ENCODE measurements around the gene IRX4. TPM values are rescaled to one million over a fixed set of nuclear protein-coding genes. Genes with fewer than 3 reads are reported as not detected.

The IRX4 gene
- total and polyA plus RNA-seq, 4 donors: not detected

- H3K36me3 ChIP-seq (ENCODE audit: control insufficient read depth in 1 of 2, insufficient read depth in 2 of 2, low read length in 1 of 2): no peaks in the 10 kb centered on the region
- H3K27me3 ChIP-seq (ENCODE audit: control insufficient read depth in 1 of 2, insufficient read depth in 2 of 2, low read length in 1 of 2): no peaks in the 10 kb centered on the region
- H3K4me3 ChIP-seq (ENCODE audit: low read length in 2 of 2): no peak overlapping the region
- no peaks in the 10 kb centered on the region for H3K9me3 ChIP-seq (ENCODE audit: control insufficient read depth, low read length)
- H3K4me1 ChIP-seq (ENCODE audit: control insufficient read depth in 1 of 2, insufficient read depth in 2 of 2, low read length in 2 of 2): no peaks in the 10 kb centered on the region
- intact Hi-C loops (cut with DNase I): no loop called here
- DNase-seq (peak; percentile 10 to 59), ATAC-seq (ENCODE audit: low FRiP score) (no peak)
- 3 to 4% methylated on average over 43 to 49 of the region's 49 CpGs for WGBS, 2 donors
- H3K27ac ChIP-seq (ENCODE audit: low read depth in 1 of 2, low read length in 2 of 2): no peak overlapping the region
Observed at GRCh38 chr5:1883925-1884677, 1.4 kb upstream of the IRX4 start.

- H3K9me3 ChIP-seq (ENCODE audit: control insufficient read depth, low read length): no peaks in the 10 kb centered on the region
- no peaks in the 10 kb centered on the region for H3K4me1 ChIP-seq (ENCODE audit: control insufficient read depth in 1 of 2, insufficient read depth in 2 of 2, low read length in 2 of 2)
- DNase-seq: peak; percentile 17 to 77
- 1% methylated on average over 74 to 78 of the region's 78 CpGs for WGBS, 2 donors
- H3K27ac ChIP-seq (ENCODE audit: low read depth in 1 of 2, low read length in 2 of 2): no peak overlapping the region
- H3K4me3 ChIP-seq (ENCODE audit: low read length in 2 of 2): peak overlapping the region in 1 of 2 donors; percentile 1
- no peaks in the 10 kb centered on the region for H3K27me3 ChIP-seq (ENCODE audit: control insufficient read depth in 1 of 2, insufficient read depth in 2 of 2, low read length in 1 of 2)
- H3K36me3 ChIP-seq (ENCODE audit: control insufficient read depth in 1 of 2, insufficient read depth in 2 of 2, low read length in 1 of 2): no peaks in the 10 kb centered on the region
- intact Hi-C loops (cut with DNase I): no loop called here
- ATAC-seq (ENCODE audit: low FRiP score): no peak
Observed at GRCh38 chr5:1883120-1883924, 597 bp upstream of the IRX4 start.

DNA sequence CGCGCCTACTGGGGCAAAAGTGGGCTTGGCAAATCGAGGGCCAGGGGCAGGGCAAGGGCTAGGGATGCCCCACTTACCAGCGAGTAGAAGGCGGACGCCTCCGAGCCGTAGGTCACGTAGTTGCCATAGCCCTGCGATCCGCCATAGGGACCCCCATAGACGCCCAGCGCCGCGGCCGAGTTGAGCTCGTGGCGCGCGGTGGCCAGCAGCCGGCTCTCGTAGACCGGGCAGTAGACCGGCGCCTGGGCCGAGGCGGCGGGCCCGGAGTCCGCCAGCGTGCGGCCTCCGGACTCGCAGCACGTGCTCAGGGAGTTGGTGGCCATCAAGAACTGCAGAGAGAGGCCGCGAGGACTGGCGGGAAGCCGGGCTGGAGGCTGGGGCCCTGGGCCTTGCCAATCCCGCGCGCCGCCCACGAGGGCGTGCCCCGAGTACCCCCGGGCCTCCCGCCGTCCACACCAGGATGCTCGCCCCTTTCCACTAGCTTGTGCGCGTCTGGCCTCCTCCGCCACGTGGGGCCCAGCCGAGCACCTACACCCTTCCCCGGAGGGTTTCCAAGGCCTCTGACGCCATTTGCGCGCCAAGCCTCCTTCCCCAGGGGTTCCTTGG lies 891 bp downstream of the IRX4 start:
- H3K4me1 ChIP-seq (ENCODE audit: control insufficient read depth in 1 of 2, insufficient read depth in 2 of 2, low read length in 2 of 2): no peaks in the 10 kb centered on the region
- intact Hi-C loops (cut with DNase I): no loop called here
- DNase-seq (no peak), ATAC-seq (ENCODE audit: low FRiP score) (no peak)
- no peak overlapping the region for H3K27ac ChIP-seq (ENCODE audit: low read depth in 1 of 2, low read length in 2 of 2)
- H3K4me3 ChIP-seq (ENCODE audit: low read length in 2 of 2): no peak overlapping the region
- WGBS, 2 donors: 7 to 8% methylated on average over 52 to 59 of the region's 59 CpGs
- no peaks in the 10 kb centered on the region for H3K36me3 ChIP-seq (ENCODE audit: control insufficient read depth in 1 of 2, insufficient read depth in 2 of 2, low read length in 1 of 2)
- H3K9me3 ChIP-seq (ENCODE audit: control insufficient read depth, low read length): no peaks in the 10 kb centered on the region
- H3K27me3 ChIP-seq (ENCODE audit: control insufficient read depth in 1 of 2, insufficient read depth in 2 of 2, low read length in 1 of 2): no peaks in the 10 kb centered on the region

- intact Hi-C loops (cut with DNase I): no loop called here
- Histone ChIP-seq H3K27me3 (ENCODE audit: control insufficient read depth in 1 of 2, insufficient read depth in 2 of 2, low read length in 1 of 2) (no peaks in the 10 kb centered on the region), H3K9me3 (ENCODE audit: control insufficient read depth, low read length) (no peaks in the 10 kb centered on the region), H3K36me3 (ENCODE audit: control insufficient read depth in 1 of 2, insufficient read depth in 2 of 2, low read length in 1 of 2) (no peaks in the 10 kb centered on the region), H3K4me1 (ENCODE audit: control insufficient read depth in 1 of 2, insufficient read depth in 2 of 2, low read length in 2 of 2) (no peaks in the 10 kb centered on the region), H3K27ac (ENCODE audit: low read depth in 1 of 2, low read length in 2 of 2) (no peak overlapping the region), H3K4me3 (ENCODE audit: low read length in 2 of 2) (no peak overlapping the region)
- 5 to 7% methylated on average over 8 to 10 of the region's 10 CpGs for WGBS, 2 donors
- DNase-seq (no peak), ATAC-seq (ENCODE audit: low FRiP score) (no peak)
Observed at GRCh38 chr5:1881098-1881572, 1.6 kb downstream of the IRX4 start.

DNA sequence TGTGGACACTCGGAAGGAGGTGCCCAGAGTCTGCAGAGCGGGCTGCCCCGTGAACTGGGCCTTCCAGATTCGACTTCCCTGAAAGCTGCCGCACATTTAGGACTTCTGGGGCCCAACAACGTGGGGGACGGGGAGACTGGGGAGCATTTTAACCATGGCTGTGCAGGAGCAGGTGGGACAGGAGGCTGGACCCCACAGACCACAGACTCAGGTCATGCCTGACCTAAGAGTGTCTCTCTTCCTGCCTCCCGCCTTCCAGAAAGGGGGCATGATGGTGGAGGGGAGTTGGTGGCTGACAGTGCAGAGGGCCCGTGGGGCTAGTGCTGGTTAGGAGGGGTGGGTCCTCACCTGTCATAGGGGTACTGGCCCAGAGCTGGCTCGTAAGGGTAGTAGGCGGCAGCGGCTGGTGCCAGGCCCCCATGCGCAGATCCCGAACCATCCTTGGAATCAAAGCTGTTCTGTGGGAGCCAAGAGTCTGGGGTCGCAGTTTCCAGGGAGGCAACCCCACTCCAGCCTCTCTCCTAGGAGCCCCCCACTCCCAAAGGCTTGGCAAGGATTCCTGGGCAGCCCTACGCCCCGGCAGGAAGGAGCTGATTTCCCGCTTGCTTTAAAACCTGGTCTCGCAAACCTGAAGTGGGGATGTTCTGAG lies 2.2 kb downstream of the IRX4 start:
- intact Hi-C loops (cut with DNase I): no loop called here
- Histone ChIP-seq H3K27me3 (ENCODE audit: control insufficient read depth in 1 of 2, insufficient read depth in 2 of 2, low read length in 1 of 2) (no peaks in the 10 kb centered on the region), H3K36me3 (ENCODE audit: control insufficient read depth in 1 of 2, insufficient read depth in 2 of 2, low read length in 1 of 2) (no peaks in the 10 kb centered on the region), H3K4me1 (ENCODE audit: control insufficient read depth in 1 of 2, insufficient read depth in 2 of 2, low read length in 2 of 2) (no peaks in the 10 kb centered on the region), H3K4me3 (ENCODE audit: low read length in 2 of 2) (no peak overlapping the region), H3K9me3 (ENCODE audit: control insufficient read depth, low read length) (no peaks in the 10 kb centered on the region), H3K27ac (ENCODE audit: low read depth in 1 of 2, low read length in 2 of 2) (no peak overlapping the region)
- 13% methylated on average over 19 of the region's 19 CpGs for WGBS, 2 donors
- ATAC-seq (ENCODE audit: low FRiP score) (no peak), DNase-seq (no peak)

GRCh38 chr5:1879292-1880263 lies 3.1 kb downstream of the IRX4 start:
- Histone ChIP-seq H3K4me1 (ENCODE audit: control insufficient read depth in 1 of 2, insufficient read depth in 2 of 2, low read length in 2 of 2) (no peaks in the 10 kb centered on the region), H3K27me3 (ENCODE audit: control insufficient read depth in 1 of 2, insufficient read depth in 2 of 2, low read length in 1 of 2) (no peaks in the 10 kb centered on the region), H3K4me3 (ENCODE audit: low read length in 2 of 2) (no peak overlapping the region), H3K36me3 (ENCODE audit: control insufficient read depth in 1 of 2, insufficient read depth in 2 of 2, low read length in 1 of 2) (no peaks in the 10 kb centered on the region), H3K27ac (ENCODE audit: low read depth in 1 of 2, low read length in 2 of 2) (no peak overlapping the region), H3K9me3 (ENCODE audit: control insufficient read depth, low read length) (no peaks in the 10 kb centered on the region)
- DNase-seq (no peak), ATAC-seq (ENCODE audit: low FRiP score) (no peak)
- WGBS, 2 donors: 7 to 9% methylated on average over 48 of the region's 48 CpGs
- intact Hi-C loops (cut with DNase I): no loop called here

DNA sequence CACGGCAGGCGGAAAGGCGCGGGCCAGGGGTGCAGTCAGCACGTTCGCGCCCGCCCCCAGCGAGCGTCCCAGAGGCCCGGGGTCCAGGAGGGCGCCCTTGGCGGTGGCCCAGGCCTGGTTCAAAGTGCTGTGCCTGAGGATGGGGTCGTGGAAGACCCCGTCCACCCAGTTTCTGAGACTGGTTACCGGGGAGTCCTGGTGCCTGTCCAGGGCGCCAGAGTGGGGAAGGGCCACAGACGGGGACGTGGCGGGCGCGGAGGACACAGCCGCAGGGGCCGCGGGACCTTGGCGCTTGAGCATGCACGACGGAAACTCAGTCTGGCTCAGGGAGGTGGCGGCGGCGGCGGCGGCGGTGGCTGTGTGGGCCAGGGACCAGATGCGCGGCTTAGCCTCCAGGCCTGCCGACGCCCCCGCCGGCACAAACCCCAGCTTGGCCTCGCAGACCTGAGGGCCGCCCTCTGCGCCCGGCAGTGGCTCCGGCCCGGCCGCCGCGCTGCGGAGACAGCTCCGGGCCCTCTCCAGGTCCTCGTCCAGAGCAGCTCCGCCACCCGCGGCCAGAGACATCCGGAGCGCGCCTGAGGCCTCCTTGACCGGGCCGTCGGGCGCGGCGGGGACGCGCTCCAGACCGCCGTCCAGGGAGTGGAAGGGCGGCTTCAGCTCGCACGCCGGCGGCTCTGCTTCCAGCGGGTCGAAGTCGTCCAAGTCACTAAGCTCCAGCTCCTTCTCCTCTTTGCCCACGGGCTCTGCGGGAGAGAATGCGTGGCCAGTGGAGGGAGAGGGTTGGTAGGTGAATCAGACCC lies 4.5 kb downstream of the IRX4 start:
- 1 to 2% methylated on average over 67 to 79 of the region's 79 CpGs for WGBS, 2 donors
- Histone ChIP-seq H3K4me1 (ENCODE audit: control insufficient read depth in 1 of 2, insufficient read depth in 2 of 2, low read length in 2 of 2) (no peaks in the 10 kb centered on the region), H3K4me3 (ENCODE audit: low read length in 2 of 2) (no peak overlapping the region), H3K36me3 (ENCODE audit: control insufficient read depth in 1 of 2, insufficient read depth in 2 of 2, low read length in 1 of 2) (no peaks in the 10 kb centered on the region), H3K27me3 (ENCODE audit: control insufficient read depth in 1 of 2, insufficient read depth in 2 of 2, low read length in 1 of 2) (no peaks in the 10 kb centered on the region), H3K27ac (ENCODE audit: low read depth in 1 of 2, low read length in 2 of 2) (no peak overlapping the region), H3K9me3 (ENCODE audit: control insufficient read depth, low read length) (no peaks in the 10 kb centered on the region)
- ATAC-seq (ENCODE audit: low FRiP score) (no peak), DNase-seq (no peak)
- intact Hi-C loops (cut with DNase I): no loop called here

Data from aorta (tissue), 5 donors.